CD4-positive, alpha-beta memory T cell (primary cell): ENCODE data around the gene GFOD2. TPM values are rescaled to one million over a fixed set of nuclear protein-coding genes. Genes with fewer than 3 reads are reported as not detected.

Experiments
- CTCF ChIA-PET: fragments of 350-600 bp; sonication (Branson Sonifier 250); formaldehyde crosslinking; loops from one replicate; lab custom pipeline; 2021; ENCODE audit warnings: inconsistent platforms; ENCODE audit not compliant: partially characterized antibody; lab: Charles Lee
- POLR2A ChIA-PET: fragments of 350-600 bp; sonication (Branson Sonifier 250); formaldehyde crosslinking; loops from one replicate; lab custom pipeline; 2021; ENCODE audit not compliant: partially characterized antibody; lab: Charles Lee
- DNase-seq, 5 donors: peaks; one replicate each; pipeline versions ENCODE4 v3.0.0 to v3.0.0-alpha.2; 2020 to 2022; ENCODE audit warnings: mixed read lengths in 1 of 5
- H3K27ac ChIP-seq: one replicate; pipeline ENCODE4 v1.7.0; 2013; ENCODE audit warnings: low read depth, low read length
- H3K27me3 ChIP-seq: 2 replicates; pipeline ENCODE4 v1.7.0; 2013; ENCODE audit warnings: mild to moderate bottlenecking, low read length, moderate library complexity; ENCODE audit not compliant: insufficient read depth
- H3K36me3 ChIP-seq: 2 replicates; pipeline ENCODE4 v1.7.0; 2013; ENCODE audit warnings: mild to moderate bottlenecking, low read length, moderate library complexity; ENCODE audit not compliant: insufficient read depth
- H3K4me1 ChIP-seq: 2 replicates; pipeline ENCODE4 v1.7.0; 2013; ENCODE audit warnings: mild to moderate bottlenecking, low read length, moderate library complexity; ENCODE audit not compliant: insufficient read depth
- H3K4me3 ChIP-seq, 2 donors: one replicate each; pipeline ENCODE4 v1.7.0; 2013; ENCODE audit warnings: low read length in 2 of 2, mild to moderate bottlenecking in 1 of 2
- H3K9me3 ChIP-seq, 2 donors: one replicate each; pipeline ENCODE4 v1.7.0; 2013; ENCODE audit warnings: low read length in 2 of 2, control low read depth in 1 of 2; ENCODE audit not compliant: control insufficient read depth in 1 of 2
- H3K27ac Mint-ChIP-seq, 7 donors: one replicate each; pipeline ENCODE4 v1.8.0; 2020 to 2021; ENCODE audit warnings: mixed read lengths in 7 of 7, mild to moderate bottlenecking in 6 of 7, inconsistent platforms in 3 of 7, moderate library complexity in 3 of 7
- H3K27me3 Mint-ChIP-seq, 2 donors: one replicate each; pipeline ENCODE4 v1.8.0; 2020 to 2021; ENCODE audit warnings: mixed read lengths in 2 of 2
- H3K36me3 Mint-ChIP-seq, 2 donors: one replicate each; pipeline ENCODE4 v1.8.0; 2020 to 2021; ENCODE audit warnings: mixed read lengths in 2 of 2, inconsistent platforms in 1 of 2, mild to moderate bottlenecking in 1 of 2
- H3K4me1 Mint-ChIP-seq, 4 donors: one replicate each; pipeline ENCODE4 v1.8.0; 2020 to 2021; ENCODE audit warnings: mixed read lengths in 4 of 4, mild to moderate bottlenecking in 1 of 4
- H3K4me3 Mint-ChIP-seq, 8 donors: one replicate each; pipeline ENCODE4 v1.8.0; 2020 to 2021; ENCODE audit warnings: mixed read lengths in 8 of 8, mild to moderate bottlenecking in 7 of 8, moderate library complexity in 6 of 8, inconsistent platforms in 3 of 8
- H3K9me3 Mint-ChIP-seq, 8 donors: one replicate each; pipeline ENCODE4 v1.8.0; 2020 to 2021; ENCODE audit warnings: mixed read lengths in 8 of 8, mild to moderate bottlenecking in 5 of 8, inconsistent platforms in 3 of 8, moderate library complexity in 1 of 8
- intact Hi-C: fragments of 100-400 bp; cut with micrococcal nuclease; formaldehyde crosslinking; loops from one replicate; pipeline ENCODE4 v1.15.1; 2023
- polyA plus RNA-seq, 2 donors: library from polyadenylated mRNA; unstranded; fragments of 300-500 nt; fragmentation: Illumina TruSeq; gene quantifications; one replicate each; pipeline ENCODE4 v1.2.3, GENCODE V29; 2021
- total RNA-seq, 2 experiments: library from RNA; stranded (reverse); gene quantifications; one replicate each; pipeline ENCODE4 v1.2.3, GENCODE V29; 2021

The GFOD2 gene
- total and polyA plus RNA-seq, 4 experiments from 2014 or later, result 10.8 to 19.8 (median 18.6) TPM

- Mint-ChIP-seq H3K36me3 (peaks cover 3 to 20% of the 10 kb centered on the region in 2 donors), H3K27me3 (no peaks in the 10 kb centered on the region), H3K4me3 (peak overlapping the region in 1 of 8 donors; percentile 11), H3K27ac (no peak overlapping the region), H3K9me3 (no peaks in the 10 kb centered on the region), H3K4me1 (peaks cover 41 to 65% (median 52%) of the 10 kb centered on the region in 4 donors)
- CTCF ChIA-PET, result interaction anchor here (0.8 to 1.8 kb wide), 2 partner anchors 169 to 195 kb away, joined by 3 to 4 read pairs; no protein-coding TSS in a partner anchor
- POLR2A ChIA-PET, result interaction anchor here (1.2 kb wide), 1 partner anchor 13 kb away, joined by 3 read pairs; no protein-coding TSS in a partner anchor
- Histone ChIP-seq H3K27ac (no peak overlapping the region), H3K27me3 (no peaks in the 10 kb centered on the region), H3K4me3 (no peak overlapping the region), H3K4me1 (peaks cover 27% of the 10 kb centered on the region), H3K36me3 (no peaks in the 10 kb centered on the region), H3K9me3 (no peaks in the 10 kb centered on the region)
- intact Hi-C loops, result loop anchor here (5.0 kb wide), 1 partner anchor 54 kb away; the partner anchor contains the start of genes ACD and PARD6A
- no peak for DNase-seq
Observed at GRCh38 chr16:67716097-67716496, 3.0 kb downstream of the GFOD2 start.

- H3K27me3 Mint-ChIP-seq, result no peaks in the 10 kb centered on the region
- Histone ChIP-seq H3K4me1 (peaks cover 17% of the 10 kb centered on the region), H3K27me3 (no peaks in the 10 kb centered on the region), H3K4me3 (no peak overlapping the region), H3K27ac (no peak overlapping the region), H3K9me3 (no peaks in the 10 kb centered on the region), H3K36me3 (no peaks in the 10 kb centered on the region)
- DNase-seq, result no peak
- H3K4me1 Mint-ChIP-seq, result peaks cover 31 to 56% (median 44%) of the 10 kb centered on the region in 4 donors
- ChIA-PET CTCF (interaction anchor here (0.7 to 1.2 kb wide), 5 partner anchors 10 to 703 kb away, joined by 3 to 4 read pairs (median 3); no protein-coding TSS in a partner anchor), POLR2A (interaction anchor here (1.5 kb wide), 1 partner anchor 87 kb away, joined by 6 read pairs; no protein-coding TSS in a partner anchor)
- intact Hi-C loops, result no loop called here
- H3K36me3 Mint-ChIP-seq, result peaks cover 8 to 19% of the 10 kb centered on the region in 2 donors
- H3K27ac Mint-ChIP-seq, result peak overlapping the region in 1 of 7 donors; percentile 5
- H3K9me3 Mint-ChIP-seq, result no peaks in the 10 kb centered on the region
- H3K4me3 Mint-ChIP-seq, result no peak overlapping the region
Observed at GRCh38 chr16:67714522-67714921, 4.6 kb downstream of the GFOD2 start.

GRCh38 chr16:67713647-67714273 is 5.4 kb downstream of the GFOD2 start:
- Histone ChIP-seq H3K36me3 (no peaks in the 10 kb centered on the region), H3K27me3 (no peaks in the 10 kb centered on the region), H3K4me3 (no peak overlapping the region), H3K27ac (no peak overlapping the region), H3K4me1 (peaks cover 17% of the 10 kb centered on the region), H3K9me3 (no peaks in the 10 kb centered on the region)
- Mint-ChIP-seq H3K36me3 (peaks cover 8 to 14% of the 10 kb centered on the region in 2 donors), H3K27me3 (no peaks in the 10 kb centered on the region), H3K4me3 (no peak overlapping the region), H3K4me1 (peaks cover 31 to 48% (median 40%) of the 10 kb centered on the region in 4 donors), H3K27ac (peak overlapping the region in 1 of 7 donors; percentile 30), H3K9me3 (no peaks in the 10 kb centered on the region)
- no peak for DNase-seq
- intact Hi-C loops, result no loop called here
- ChIA-PET POLR2A (interaction anchor here (1.5 kb wide), 1 partner anchor 88 kb away, joined by 6 read pairs; no protein-coding TSS in a partner anchor), CTCF (interaction anchor here (0.7 to 0.8 kb wide), 3 partner anchors 42 to 703 kb away, joined by 3 read pairs; no protein-coding TSS in a partner anchor)

GRCh38 chr16:67710607-67711006 is 8.5 kb downstream of the GFOD2 start:
- Mint-ChIP-seq H3K4me3 (no peak overlapping the region), H3K9me3 (no peaks in the 10 kb centered on the region), H3K36me3 (peaks cover 8 to 9% of the 10 kb centered on the region in 2 donors), H3K27ac (peak overlapping the region in 1 of 7 donors; percentile 59), H3K4me1 (peaks cover 18 to 33% (median 25%) of the 10 kb centered on the region in 4 donors), H3K27me3 (no peaks in the 10 kb centered on the region)
- intact Hi-C loops, result no loop called here
- Histone ChIP-seq H3K4me3 (no peak overlapping the region), H3K36me3 (no peaks in the 10 kb centered on the region), H3K27me3 (no peaks in the 10 kb centered on the region), H3K27ac (no peak overlapping the region), H3K4me1 (no peaks in the 10 kb centered on the region), H3K9me3 (no peaks in the 10 kb centered on the region)
- no peak for DNase-seq
- CTCF ChIA-PET, result no interaction called here
- POLR2A ChIA-PET, result no interaction called here

GRCh38 chr16:67709050-67709449 is 10.1 kb downstream of the GFOD2 start:
- DNase-seq, result no peak
- intact Hi-C loops, result no loop called here
- ChIA-PET POLR2A (interaction anchor here (1.6 kb wide), 1 partner anchor 11 kb away, joined by 7 read pairs; the partner anchor contains the start of gene GFOD2), CTCF (interaction anchor here (0.6 kb wide), 1 partner anchor 195 kb away, joined by 3 read pairs; no protein-coding TSS in a partner anchor)
- Histone ChIP-seq H3K4me1 (peaks cover 4% of the 10 kb centered on the region), H3K27me3 (no peaks in the 10 kb centered on the region), H3K27ac (no peak overlapping the region), H3K9me3 (no peaks in the 10 kb centered on the region), H3K4me3 (no peak overlapping the region), H3K36me3 (no peaks in the 10 kb centered on the region)
- H3K36me3 Mint-ChIP-seq, result peaks cover 8 to 9% of the 10 kb centered on the region in 2 donors
- no peaks in the 10 kb centered on the region for H3K27me3 Mint-ChIP-seq
- no peak overlapping the region for H3K4me3 Mint-ChIP-seq
- peaks cover 18 to 39% (median 31%) of the 10 kb centered on the region in 4 donors for H3K4me1 Mint-ChIP-seq
- H3K9me3 Mint-ChIP-seq, result no peaks in the 10 kb centered on the region
- H3K27ac Mint-ChIP-seq, result peak overlapping the region in 2 of 7 donors; percentile 57 to 73

- Mint-ChIP-seq H3K27ac (peak overlapping the region in 4 of 7 donors; percentile 30 to 68 (median 46)), H3K9me3 (no peaks in the 10 kb centered on the region), H3K36me3 (peaks cover 6 to 8% of the 10 kb centered on the region in 2 donors), H3K27me3 (no peaks in the 10 kb centered on the region), H3K4me3 (no peak overlapping the region), H3K4me1 (peaks cover 20 to 41% (median 33%) of the 10 kb centered on the region in 4 donors)
- H3K4me1 ChIP-seq, result peaks cover 11% of the 10 kb centered on the region
- intact Hi-C loops, result no loop called here
- H3K9me3 ChIP-seq, result no peaks in the 10 kb centered on the region
- no peaks in the 10 kb centered on the region for H3K36me3 ChIP-seq
- H3K27ac ChIP-seq, result no peak overlapping the region
- DNase-seq, result no peak
- CTCF ChIA-PET, result no interaction called here
- POLR2A ChIA-PET, result interaction anchor here (1.6 kb wide), 1 partner anchor 11 kb away, joined by 7 read pairs; the partner anchor contains the start of gene GFOD2
- H3K4me3 ChIP-seq, result no peak overlapping the region
- H3K27me3 ChIP-seq, result no peaks in the 10 kb centered on the region
Observed at GRCh38 chr16:67708368-67708771, 10.7 kb downstream of the GFOD2 start.

- peaks cover 16% of the 10 kb centered on the region for H3K4me1 ChIP-seq
- no peaks in the 10 kb centered on the region for H3K27me3 ChIP-seq
- no peak overlapping the region for H3K4me3 ChIP-seq
- no peak overlapping the region for H3K27ac ChIP-seq
- peak overlapping the region in 3 of 7 donors; percentile 13 to 79 (median 42) for H3K27ac Mint-ChIP-seq
- peaks cover 23 to 46% (median 36%) of the 10 kb centered on the region in 4 donors for H3K4me1 Mint-ChIP-seq
- H3K27me3 Mint-ChIP-seq, result no peaks in the 10 kb centered on the region
- intact Hi-C loops, result no loop called here
- DNase-seq, result no peak
- H3K9me3 ChIP-seq, result no peaks in the 10 kb centered on the region
- H3K4me3 Mint-ChIP-seq, result peak overlapping the region in 1 of 8 donors; percentile 46
- ChIA-PET CTCF (no interaction called here), POLR2A (no interaction called here)
- H3K36me3 Mint-ChIP-seq, result peaks cover 6 to 8% of the 10 kb centered on the region in 2 donors
- H3K9me3 Mint-ChIP-seq, result no peaks in the 10 kb centered on the region
- H3K36me3 ChIP-seq, result no peaks in the 10 kb centered on the region
Observed at GRCh38 chr16:67707790-67708189, 11.3 kb downstream of the GFOD2 start.
